SK-N-SH treated with all-trans-retinoic acid at 6 μM for 48 hours (cell line): ENCODE data around the gene CTSD.

ENCODE experiments used
- GLIS3 ChIP-seq: fragments of 250-450 bp; sonication (Bioruptor Pico); IDR thresholded peaks from 2 replicates; pipeline ENCODE4 v1.5.0; 2020; ENCODE audit warnings: mild to moderate bottlenecking, moderate library complexity
- ZFP3 ChIP-seq: fragments of 250-450 bp; sonication (Bioruptor Pico); IDR thresholded peaks from 2 replicates; pipeline ENCODE4 v1.5.0; 2020; ENCODE audit warnings: mild to moderate bottlenecking, moderate library complexity
- ZNF8 ChIP-seq: fragments of 450-650 bp; formaldehyde crosslinking; IDR thresholded peaks from 2 replicates; pipeline ENCODE4 v1.5.0; 2020; ENCODE audit warnings: mild to moderate bottlenecking, moderate library complexity
- TF ChIP-seq, protein P1 (sequence below): fragments of 250-450 bp; sonication (Bioruptor Pico); IDR thresholded peaks from 2 replicates; pipeline ENCODE4 v1.5.0; 2020; ENCODE audit warnings: mild to moderate bottlenecking, moderate library complexity
- TF ChIP-seq, protein P2 (sequence below): fragments of 250-450 bp; sonication (Bioruptor Pico); IDR thresholded peaks from 2 replicates; pipeline ENCODE4 v1.5.1; 2021; ENCODE audit warnings: mild to moderate bottlenecking, moderate library complexity
- TF ChIP-seq, protein P3 (sequence below): fragments of 250-450 bp; sonication (Bioruptor Pico); IDR thresholded peaks from 2 replicates; pipeline ENCODE4 v1.5.1; 2020; ENCODE audit warnings: low read depth, mild to moderate bottlenecking, moderate library complexity
- TF ChIP-seq, protein P4 (sequence below): fragments of 250-450 bp; sonication (Bioruptor Pico); IDR thresholded peaks from 2 replicates; pipeline ENCODE4 v1.8.0; 2021; ENCODE audit warnings: low read depth, mild to moderate bottlenecking, moderate library complexity, borderline replicate concordance

DNA sequence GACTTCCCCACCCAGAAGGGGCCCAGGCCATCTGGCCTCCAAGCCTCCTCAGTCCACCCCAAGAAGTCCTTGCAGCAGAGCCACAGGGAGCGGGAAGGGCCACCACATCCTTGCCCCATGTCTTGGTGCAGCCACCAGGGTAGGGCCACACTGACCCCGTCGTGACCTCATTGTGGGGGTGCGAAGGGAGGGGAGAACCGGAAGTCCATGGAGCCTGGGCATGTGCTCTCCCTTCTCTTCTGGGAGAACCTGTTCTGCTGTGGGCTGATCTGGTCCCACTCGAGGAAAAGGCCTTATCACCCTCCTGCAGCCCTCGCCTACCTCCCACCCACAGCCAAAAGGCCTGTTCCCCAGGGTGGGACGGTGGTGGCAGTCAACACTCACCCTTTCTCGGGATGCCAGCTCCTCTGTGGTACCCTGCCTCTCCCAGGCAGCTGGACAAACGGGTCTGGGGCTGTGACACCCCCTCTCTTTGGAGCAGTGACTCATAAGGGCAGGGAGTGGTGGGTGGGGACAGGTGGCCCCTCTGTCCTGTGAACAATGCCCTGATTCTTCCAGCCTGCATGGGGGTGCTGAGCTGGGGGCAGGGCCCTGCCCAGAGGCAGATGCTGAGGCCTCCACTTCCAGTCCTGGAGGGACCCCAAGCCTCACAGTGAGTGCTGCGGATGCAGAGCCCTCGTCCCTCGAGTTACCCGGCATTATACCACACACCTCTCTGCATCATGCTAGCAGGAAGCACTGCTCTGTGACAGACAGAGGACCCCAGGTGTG is 14.6 kb upstream of the CTSD start:
- TF ChIP-seq ZFP3 (no peak), ZNF8 (CRISPR knock-in tag) (no peak), GLIS3 (CRISPR knock-in tag) (no peak)
- TF ChIP-seq, protein P1, sequence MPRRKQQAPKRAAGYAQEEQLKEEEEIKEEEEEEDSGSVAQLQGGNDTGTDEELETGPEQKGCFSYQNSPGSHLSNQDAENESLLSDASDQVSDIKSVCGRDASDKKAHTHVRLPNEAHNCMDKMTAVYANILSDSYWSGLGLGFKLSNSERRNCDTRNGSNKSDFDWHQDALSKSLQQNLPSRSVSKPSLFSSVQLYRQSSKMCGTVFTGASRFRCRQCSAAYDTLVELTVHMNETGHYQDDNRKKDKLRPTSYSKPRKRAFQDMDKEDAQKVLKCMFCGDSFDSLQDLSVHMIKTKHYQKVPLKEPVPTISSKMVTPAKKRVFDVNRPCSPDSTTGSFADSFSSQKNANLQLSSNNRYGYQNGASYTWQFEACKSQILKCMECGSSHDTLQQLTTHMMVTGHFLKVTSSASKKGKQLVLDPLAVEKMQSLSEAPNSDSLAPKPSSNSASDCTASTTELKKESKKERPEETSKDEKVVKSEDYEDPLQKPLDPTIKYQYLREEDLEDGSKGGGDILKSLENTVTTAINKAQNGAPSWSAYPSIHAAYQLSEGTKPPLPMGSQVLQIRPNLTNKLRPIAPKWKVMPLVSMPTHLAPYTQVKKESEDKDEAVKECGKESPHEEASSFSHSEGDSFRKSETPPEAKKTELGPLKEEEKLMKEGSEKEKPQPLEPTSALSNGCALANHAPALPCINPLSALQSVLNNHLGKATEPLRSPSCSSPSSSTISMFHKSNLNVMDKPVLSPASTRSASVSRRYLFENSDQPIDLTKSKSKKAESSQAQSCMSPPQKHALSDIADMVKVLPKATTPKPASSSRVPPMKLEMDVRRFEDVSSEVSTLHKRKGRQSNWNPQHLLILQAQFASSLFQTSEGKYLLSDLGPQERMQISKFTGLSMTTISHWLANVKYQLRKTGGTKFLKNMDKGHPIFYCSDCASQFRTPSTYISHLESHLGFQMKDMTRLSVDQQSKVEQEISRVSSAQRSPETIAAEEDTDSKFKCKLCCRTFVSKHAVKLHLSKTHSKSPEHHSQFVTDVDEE (CRISPR knock-in tag) = no peak
- TF ChIP-seq, protein P2, sequence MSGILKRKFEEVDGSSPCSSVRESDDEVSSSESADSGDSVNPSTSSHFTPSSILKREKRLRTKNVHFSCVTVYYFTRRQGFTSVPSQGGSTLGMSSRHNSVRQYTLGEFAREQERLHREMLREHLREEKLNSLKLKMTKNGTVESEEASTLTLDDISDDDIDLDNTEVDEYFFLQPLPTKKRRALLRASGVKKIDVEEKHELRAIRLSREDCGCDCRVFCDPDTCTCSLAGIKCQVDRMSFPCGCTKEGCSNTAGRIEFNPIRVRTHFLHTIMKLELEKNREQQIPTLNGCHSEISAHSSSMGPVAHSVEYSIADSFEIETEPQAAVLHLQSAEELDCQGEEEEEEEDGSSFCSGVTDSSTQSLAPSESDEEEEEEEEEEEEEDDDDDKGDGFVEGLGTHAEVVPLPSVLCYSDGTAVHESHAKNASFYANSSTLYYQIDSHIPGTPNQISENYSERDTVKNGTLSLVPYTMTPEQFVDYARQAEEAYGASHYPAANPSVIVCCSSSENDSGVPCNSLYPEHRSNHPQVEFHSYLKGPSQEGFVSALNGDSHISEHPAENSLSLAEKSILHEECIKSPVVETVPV = no peak
- TF ChIP-seq, protein P3, sequence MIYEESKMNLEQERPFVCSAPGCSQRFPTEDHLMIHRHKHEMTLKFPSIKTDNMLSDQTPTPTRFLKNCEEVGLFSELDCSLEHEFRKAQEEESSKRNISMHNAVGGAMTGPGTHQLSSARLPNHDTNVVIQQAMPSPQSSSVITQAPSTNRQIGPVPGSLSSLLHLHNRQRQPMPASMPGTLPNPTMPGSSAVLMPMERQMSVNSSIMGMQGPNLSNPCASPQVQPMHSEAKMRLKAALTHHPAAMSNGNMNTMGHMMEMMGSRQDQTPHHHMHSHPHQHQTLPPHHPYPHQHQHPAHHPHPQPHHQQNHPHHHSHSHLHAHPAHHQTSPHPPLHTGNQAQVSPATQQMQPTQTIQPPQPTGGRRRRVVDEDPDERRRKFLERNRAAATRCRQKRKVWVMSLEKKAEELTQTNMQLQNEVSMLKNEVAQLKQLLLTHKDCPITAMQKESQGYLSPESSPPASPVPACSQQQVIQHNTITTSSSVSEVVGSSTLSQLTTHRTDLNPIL (CRISPR knock-in tag) = no peak
- TF ChIP-seq, protein P4, sequence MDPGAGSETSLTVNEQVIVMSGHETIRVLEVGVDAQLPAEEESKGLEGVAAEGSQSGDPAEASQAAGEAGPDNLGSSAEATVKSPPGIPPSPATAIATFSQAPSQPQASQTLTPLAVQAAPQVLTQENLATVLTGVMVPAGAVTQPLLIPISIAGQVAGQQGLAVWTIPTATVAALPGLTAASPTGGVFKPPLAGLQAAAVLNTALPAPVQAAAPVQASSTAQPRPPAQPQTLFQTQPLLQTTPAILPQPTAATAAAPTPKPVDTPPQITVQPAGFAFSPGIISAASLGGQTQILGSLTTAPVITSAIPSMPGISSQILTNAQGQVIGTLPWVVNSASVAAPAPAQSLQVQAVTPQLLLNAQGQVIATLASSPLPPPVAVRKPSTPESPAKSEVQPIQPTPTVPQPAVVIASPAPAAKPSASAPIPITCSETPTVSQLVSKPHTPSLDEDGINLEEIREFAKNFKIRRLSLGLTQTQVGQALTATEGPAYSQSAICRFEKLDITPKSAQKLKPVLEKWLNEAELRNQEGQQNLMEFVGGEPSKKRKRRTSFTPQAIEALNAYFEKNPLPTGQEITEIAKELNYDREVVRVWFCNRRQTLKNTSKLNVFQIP (CRISPR knock-in tag) = no peak
